ENCODE data around the gene SEC14L5. TPM values are rescaled to one million over a fixed set of nuclear protein-coding genes. Genes with fewer than 3 reads are reported as not detected.
A peak's percentile ranks its signal among the peaks of the same experiment; 100 is the strongest.

Gene SEC14L5
- total and polyA plus RNA-seq, 2 of the 4 experiments (the other 2 are of a cell fraction), result 0.07 TPM; not detected in 1

DNA sequence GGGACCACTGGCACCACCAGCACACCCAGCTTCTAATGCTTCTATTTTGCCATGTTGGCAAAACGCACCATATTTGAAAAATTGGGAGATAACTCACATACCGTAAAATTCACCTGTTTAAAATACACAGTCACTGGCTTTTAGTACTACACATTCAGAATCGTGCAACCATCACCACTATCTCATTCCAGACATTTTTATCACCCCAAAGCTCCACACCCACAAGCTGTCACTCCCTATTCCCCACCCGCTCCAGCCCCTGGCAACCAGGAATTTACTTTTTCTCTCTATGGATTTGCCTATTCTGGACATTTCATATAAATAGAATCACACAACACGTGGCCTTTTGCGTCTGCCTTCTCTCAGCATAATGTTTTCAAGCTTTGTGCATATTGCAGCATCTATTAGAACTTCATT lies 46.2 kb upstream of the SEC14L5 start:
- BruUV-seq (replicated peaks), result no TSS peak

More for the DNA sequence above, 46.2 kb upstream of the SEC14L5 start:
- Histone ChIP-seq H3K18ac (ENCODE audit: low read depth, low read length) (no peak overlapping the region), H3K4ac (ENCODE audit: low read depth, low read length) (no peak overlapping the region), H2AK5ac (ENCODE audit: low read depth, low read length) (no peak overlapping the region), H4K91ac (ENCODE audit: insufficient read depth, low read depth, low read length) (no peak overlapping the region), H3K9me1 (ENCODE audit: insufficient read depth, low read length) (no peaks in the 10 kb centered on the region), H3K27me3 (ENCODE audit: control insufficient read depth, insufficient read depth, low read length) (peaks cover 5% of the 10 kb centered on the region; the same call in 1 of the 2 replicates), H2BK120ac (ENCODE audit: low read depth, low read length) (no peak overlapping the region), H4K8ac (ENCODE audit: low read depth in 2 of 2, low read length in 2 of 2) (no peak overlapping the region), H3K9me3 (ENCODE audit: control insufficient read depth, insufficient read depth, low read length) (no peaks in the 10 kb centered on the region), H3K36me3 (ENCODE audit: control insufficient read depth, insufficient read depth, low read length) (no peaks in the 10 kb centered on the region), H3K23ac (ENCODE audit: low read depth, low read length) (no peak overlapping the region), H2BK15ac (ENCODE audit: low read depth, low read length) (no peak overlapping the region), H2AFZ (replicated peaks; ENCODE audit: low read length, poor library complexity) (no peak overlapping the region), H3K79me1 (ENCODE audit: low read depth in 1 of 2, low read length in 2 of 2) (no peaks in the 10 kb centered on the region), H3K4me3 (ENCODE audit: insufficient read depth, low read depth, low read length) (no peak overlapping the region), H3K9ac (ENCODE audit: low read depth, low read length) (no peak overlapping the region), H2AK9ac (replicated peaks; ENCODE audit: low read depth, low read length, poor library complexity) (no peak overlapping the region), H3K27ac (ENCODE audit: insufficient read depth, low read length) (no peak overlapping the region), H4K20me1 (ENCODE audit: insufficient read depth, low read length) (0 out of 2 replicates have a peak, but pooled peaks cover 4% of the 10 kb centered on the region), H2BK20ac (ENCODE audit: low read depth, low read length) (no peak overlapping the region), H3K56ac (ENCODE audit: extremely low read depth, insufficient read depth, low read length) (no peak overlapping the region), H3K4me1 (ENCODE audit: control insufficient read depth, insufficient read depth, low read length) (peaks cover 6% of the 10 kb centered on the region), H2BK5ac (ENCODE audit: low read depth, low read length, poor library complexity, severe bottlenecking) (no peak overlapping the region), H3K4me2 (ENCODE audit: low read depth, low read length) (no peak overlapping the region), H3K14ac (replicated peaks; ENCODE audit: low read depth, low read length) (no peak overlapping the region), H4K5ac (ENCODE audit: low read depth, low read length) (no peak overlapping the region)
- intact Hi-C loops (cut with micrococcal nuclease), result no loop called here
- POLR2A ChIA-PET (ENCODE audit: unreplicated experiment), result no interaction called here
- 52% methylated on average over 4 of the region's 6 CpGs; no CpG with 5 or more reads in 1 of the 2 experiments for WGBS, 2 experiments (ENCODE audit: extremely low coverage in 2 of 2, insufficient read length in 1 of 2)
- DNase-seq, result peak; percentile 33
- peak; percentile 28; the same call in 1 of the 2 replicates for ATAC-seq (ENCODE audit: low read depth)
- CTCF ChIA-PET, result interaction anchor here (0.7 to 1.1 kb wide), 2 partner anchors 12 to 37 kb away, joined by 3 read pairs; no protein-coding TSS in a partner anchor
- dilution Hi-C loops (cut with HindIII; ENCODE audit: low sequenced_read_pairs, unreplicated experiment), result no loop called here
- in situ Hi-C loops (cut with MboI; ENCODE audit: low sequenced_read_pairs), result no loop called here
- TF ChIP-seq MAZ (IDR thresholded peaks at IDR 0.05; ENCODE audit: borderline replicate concordance, low read depth, low read length), result no peak
- TF ChIP-seq SMC3 (IDR thresholded peaks at IDR 0.05; ENCODE audit: low read depth, low read length), result no peak
- peak; percentile 40; the same call in 1 of the 2 replicates for TF ChIP-seq MAFK (IDR thresholded peaks at IDR 0.05; ENCODE audit: low read depth, low read length)
- peak; percentile 81 for TF ChIP-seq CEBPB (IDR thresholded peaks at IDR 0.05; ENCODE audit: low read depth, low read length)
- TF ChIP-seq POLR2A (IDR thresholded peaks at IDR 0.05; ENCODE audit: low read depth, low read length), result no peak
- TF ChIP-seq MXI1 (IDR thresholded peaks at IDR 0.05; ENCODE audit: borderline replicate concordance, low read depth, low read length), result no peak
- TF ChIP-seq, protein P1, sequence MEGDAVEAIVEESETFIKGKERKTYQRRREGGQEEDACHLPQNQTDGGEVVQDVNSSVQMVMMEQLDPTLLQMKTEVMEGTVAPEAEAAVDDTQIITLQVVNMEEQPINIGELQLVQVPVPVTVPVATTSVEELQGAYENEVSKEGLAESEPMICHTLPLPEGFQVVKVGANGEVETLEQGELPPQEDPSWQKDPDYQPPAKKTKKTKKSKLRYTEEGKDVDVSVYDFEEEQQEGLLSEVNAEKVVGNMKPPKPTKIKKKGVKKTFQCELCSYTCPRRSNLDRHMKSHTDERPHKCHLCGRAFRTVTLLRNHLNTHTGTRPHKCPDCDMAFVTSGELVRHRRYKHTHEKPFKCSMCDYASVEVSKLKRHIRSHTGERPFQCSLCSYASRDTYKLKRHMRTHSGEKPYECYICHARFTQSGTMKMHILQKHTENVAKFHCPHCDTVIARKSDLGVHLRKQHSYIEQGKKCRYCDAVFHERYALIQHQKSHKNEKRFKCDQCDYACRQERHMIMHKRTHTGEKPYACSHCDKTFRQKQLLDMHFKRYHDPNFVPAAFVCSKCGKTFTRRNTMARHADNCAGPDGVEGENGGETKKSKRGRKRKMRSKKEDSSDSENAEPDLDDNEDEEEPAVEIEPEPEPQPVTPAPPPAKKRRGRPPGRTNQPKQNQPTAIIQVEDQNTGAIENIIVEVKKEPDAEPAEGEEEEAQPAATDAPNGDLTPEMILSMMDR (conservative IDR thresholded peaks at IDR 0.05; ENCODE audit: low read depth, low read length), result no peak
- no peak for TF ChIP-seq NFE2L2 (IDR thresholded peaks at IDR 0.05; ENCODE audit: low read depth, low read length)
- TF ChIP-seq RFX5 (IDR thresholded peaks at IDR 0.05; ENCODE audit: low read depth, low read length), result no peak
- TF ChIP-seq, protein P2, sequence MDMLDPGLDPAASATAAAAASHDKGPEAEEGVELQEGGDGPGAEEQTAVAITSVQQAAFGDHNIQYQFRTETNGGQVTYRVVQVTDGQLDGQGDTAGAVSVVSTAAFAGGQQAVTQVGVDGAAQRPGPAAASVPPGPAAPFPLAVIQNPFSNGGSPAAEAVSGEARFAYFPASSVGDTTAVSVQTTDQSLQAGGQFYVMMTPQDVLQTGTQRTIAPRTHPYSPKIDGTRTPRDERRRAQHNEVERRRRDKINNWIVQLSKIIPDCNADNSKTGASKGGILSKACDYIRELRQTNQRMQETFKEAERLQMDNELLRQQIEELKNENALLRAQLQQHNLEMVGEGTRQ (IDR thresholded peaks at IDR 0.05; ENCODE audit: low read depth, low read length), result peak; percentile 63; the same call in 1 of the 2 replicates
- TF ChIP-seq CHD1 (IDR thresholded peaks at IDR 0.05; ENCODE audit: low read depth, low read length), result no peak
